ENCODE measurements around the gene TAF1.
A peak's percentile ranks its signal among the peaks of the same experiment; 100 is the strongest.
"Not testable (repeated sequence)": the region's sequence is repeated elsewhere in the genome, so short reads cannot be mapped to it uniquely, and the experiment has no call there.

TAF1 gene

GRCh38 chrX:71365875-71366673, at the start of gene TAF1:
Gene TAF1 (plus strand): TSS chrX:71366357. CDS start chrX:71366375, 18 bp downstream.
- H3K27me3 Mint-ChIP-seq: no peaks in the 10 kb centered on the region
- H3K27ac Mint-ChIP-seq: peak within 1 kb of the TSS; percentile 97
- peaks cover 11% of the 10 kb centered on the region for H3K36me3 Mint-ChIP-seq

GRCh38 chrX:71316959-71317358, 49.2 kb upstream of the TAF1 start:
- H3K27ac Mint-ChIP-seq, H3K36me3 Mint-ChIP-seq, H3K9me3 Mint-ChIP-seq, H3K4me1 Mint-ChIP-seq, H3K27me3 Mint-ChIP-seq, H3K4me3 Mint-ChIP-seq: not testable (repeated sequence)

More at GRCh38 chrX:71365875-71366673, at the start of gene TAF1:
- H3K4me1 Mint-ChIP-seq: peaks cover 28% of the 10 kb centered on the region
- H3K9me3 Mint-ChIP-seq: no peaks in the 10 kb centered on the region
- H3K4me3 Mint-ChIP-seq: peak within 1 kb of the TSS; percentile 98

- Mint-ChIP-seq H3K27ac (no peak overlapping the region), H3K4me1 (no peaks in the 10 kb centered on the region), H3K9me3 (no peaks in the 10 kb centered on the region), H3K36me3 (peaks cover 2% of the 10 kb centered on the region), H3K27me3 (no peaks in the 10 kb centered on the region), H3K4me3 (no peak overlapping the region)
Observed at GRCh38 chrX:71320126-71320525, 46.0 kb upstream of the TAF1 start.

- Mint-ChIP-seq H3K9me3 (no peaks in the 10 kb centered on the region), H3K27me3 (no peaks in the 10 kb centered on the region), H3K27ac (no peak overlapping the region), H3K4me3 (no peak overlapping the region), H3K4me1 (no peaks in the 10 kb centered on the region), H3K36me3 (peaks cover 4% of the 10 kb centered on the region)
Observed at GRCh38 chrX:71321731-71322130, 44.4 kb upstream of the TAF1 start.

GRCh38 chrX:71324452-71324851, 41.7 kb upstream of the TAF1 start:
- not testable (repeated sequence) for H3K4me3 Mint-ChIP-seq, H3K36me3 Mint-ChIP-seq, H3K4me1 Mint-ChIP-seq, H3K27me3 Mint-ChIP-seq, H3K27ac Mint-ChIP-seq, H3K9me3 Mint-ChIP-seq

- no peak overlapping the region for H3K4me3 Mint-ChIP-seq
- H3K36me3 Mint-ChIP-seq: peaks cover 8% of the 10 kb centered on the region
- no peaks in the 10 kb centered on the region for H3K27me3 Mint-ChIP-seq
- no peaks in the 10 kb centered on the region for H3K4me1 Mint-ChIP-seq
- H3K9me3 Mint-ChIP-seq: no peaks in the 10 kb centered on the region
- no peak overlapping the region for H3K27ac Mint-ChIP-seq
Observed at GRCh38 chrX:71326394-71326793, 39.8 kb upstream of the TAF1 start.

- not testable (repeated sequence) for H3K27me3 Mint-ChIP-seq, H3K4me3 Mint-ChIP-seq, H3K9me3 Mint-ChIP-seq, H3K4me1 Mint-ChIP-seq, H3K36me3 Mint-ChIP-seq, H3K27ac Mint-ChIP-seq
Observed at GRCh38 chrX:71349151-71349665, 16.9 kb upstream of the TAF1 start.

- not testable (repeated sequence) for H3K4me1 Mint-ChIP-seq, H3K4me3 Mint-ChIP-seq, H3K36me3 Mint-ChIP-seq, H3K27me3 Mint-ChIP-seq, H3K9me3 Mint-ChIP-seq, H3K27ac Mint-ChIP-seq
Observed at GRCh38 chrX:71349867-71350266, 16.3 kb upstream of the TAF1 start.

GRCh38 chrX:71352439-71352838, 13.7 kb upstream of the TAF1 start:
- H3K36me3 Mint-ChIP-seq, H3K9me3 Mint-ChIP-seq, H3K27ac Mint-ChIP-seq, H3K27me3 Mint-ChIP-seq, H3K4me1 Mint-ChIP-seq, H3K4me3 Mint-ChIP-seq: not testable (repeated sequence)

GRCh38 chrX:71364221-71364620, 1.9 kb upstream of the TAF1 start:
- peaks cover 20% of the 10 kb centered on the region for H3K4me1 Mint-ChIP-seq
- H3K27ac Mint-ChIP-seq: no peak overlapping the region
- no peaks in the 10 kb centered on the region for H3K9me3 Mint-ChIP-seq
- peaks cover 6% of the 10 kb centered on the region for H3K36me3 Mint-ChIP-seq
- H3K4me3 Mint-ChIP-seq: no peak overlapping the region
- no peaks in the 10 kb centered on the region for H3K27me3 Mint-ChIP-seq

GRCh38 chrX:71365356-71365874, 742 bp upstream of the TAF1 start:
- H3K4me1 Mint-ChIP-seq: peaks cover 21% of the 10 kb centered on the region
- H3K27ac Mint-ChIP-seq: peak overlapping the region; percentile 97
- H3K36me3 Mint-ChIP-seq: peaks cover 6% of the 10 kb centered on the region
- H3K27me3 Mint-ChIP-seq: no peaks in the 10 kb centered on the region
- peak overlapping the region; percentile 98 for H3K4me3 Mint-ChIP-seq
- H3K9me3 Mint-ChIP-seq: no peaks in the 10 kb centered on the region

GRCh38 chrX:71366674-71367256, 608 bp downstream of the TAF1 start:
- Mint-ChIP-seq H3K4me1 (peaks cover 35% of the 10 kb centered on the region), H3K4me3 (peak overlapping the region; percentile 98), H3K9me3 (no peaks in the 10 kb centered on the region), H3K27ac (peak overlapping the region; percentile 97), H3K36me3 (peaks cover 11% of the 10 kb centered on the region), H3K27me3 (no peaks in the 10 kb centered on the region)

- Mint-ChIP-seq H3K27me3 (no peaks in the 10 kb centered on the region), H3K36me3 (peaks cover 11% of the 10 kb centered on the region), H3K27ac (peak overlapping the region; percentile 97), H3K4me1 (peaks cover 38% of the 10 kb centered on the region), H3K4me3 (peak overlapping the region; percentile 98), H3K9me3 (no peaks in the 10 kb centered on the region)
Observed at GRCh38 chrX:71367396-71367795, 1.2 kb downstream of the TAF1 start.

- Mint-ChIP-seq H3K27ac (no peak overlapping the region), H3K4me3 (no peak overlapping the region), H3K9me3 (no peaks in the 10 kb centered on the region), H3K27me3 (no peaks in the 10 kb centered on the region), H3K36me3 (peaks cover 8% of the 10 kb centered on the region), H3K4me1 (peaks cover 36% of the 10 kb centered on the region)
Observed at GRCh38 chrX:71372388-71372787, 6.2 kb downstream of the TAF1 start.

- H3K36me3 Mint-ChIP-seq: peaks cover 12% of the 10 kb centered on the region
- no peaks in the 10 kb centered on the region for H3K27me3 Mint-ChIP-seq
- no peaks in the 10 kb centered on the region for H3K9me3 Mint-ChIP-seq
- H3K4me3 Mint-ChIP-seq: no peak overlapping the region
- no peak overlapping the region for H3K27ac Mint-ChIP-seq
- peaks cover 5% of the 10 kb centered on the region for H3K4me1 Mint-ChIP-seq
Observed at GRCh38 chrX:71378732-71379131, 12.6 kb downstream of the TAF1 start.

- not testable (repeated sequence) for H3K27me3 Mint-ChIP-seq, H3K4me3 Mint-ChIP-seq, H3K4me1 Mint-ChIP-seq, H3K9me3 Mint-ChIP-seq, H3K27ac Mint-ChIP-seq
- H3K36me3 Mint-ChIP-seq: peaks cover 14% of the 10 kb centered on the region
Observed at GRCh38 chrX:71391725-71392124, 25.6 kb downstream of the TAF1 start.
